HCT116 (cell line): ENCODE data around the gene PLCB2. TPM values are rescaled to one million over a fixed set of nuclear protein-coding genes. Genes with fewer than 3 reads are reported as not detected.

Experiments
- ATAC-seq: fragments of 200-7000 bp; cut with Tn5 transposase; 2 replicates; pipeline ENCODE4 v1.9.1; 2020; ENCODE audit warnings: mild to moderate bottlenecking, moderate library complexity
- BruUV-seq: library from RNA; stranded (reverse); fragments of 400-500 nt; replicated peaks from 2 replicates; lab custom pipeline; 2021; lab: Mats Ljungman, UMichigan
- CTCF ChIA-PET: fragments of 300-600 bp; sonication (Branson Sonifier 250); formaldehyde crosslinking; loops from one replicate; lab custom pipeline; 2021; ENCODE audit warnings: antibody characterized with exemption; lab: Charles Lee
- POLR2A ChIA-PET: fragments of 300-600, 350-600 bp; sonication (Branson Sonifier 250); formaldehyde crosslinking; loops from one replicate; lab custom pipeline; 2021; ENCODE audit warnings: antibody characterized with exemption; lab: Charles Lee
- RAD21 ChIA-PET, 2 experiments: fragments of 300-600 bp; sonication (Branson Sonifier 250); formaldehyde crosslinking; loops; one replicate each; lab custom pipeline; 2023; ENCODE audit warnings: low total read pairs in 2 of 2; ENCODE audit not compliant: uncharacterized antibody in 2 of 2, unreplicated experiment in 2 of 2, low non-redundant PET in 1 of 2; lab: Charles Lee
- DNase-seq: peaks from one replicate; pipeline ENCODE4 v3.0.0-alpha.2; 2010; ENCODE audit warnings: low read depth, low spot score
- H2AFZ ChIP-seq: fragments of 200-600 bp; shearing (Covaris generic), sonication (generic); 2 replicates; pipeline ENCODE4 v1.6.1; 2017; ENCODE audit warnings: low read depth, mixed run types, mixed read lengths, antibody characterized with exemption, low read length; ENCODE audit not compliant: poor library complexity, severe bottlenecking
- H3K27ac ChIP-seq: 2 replicates; pipeline ENCODE4 v1.5.1; 2012; ENCODE audit warnings: low read depth, low read length
- H3K27me3 ChIP-seq: fragments of 200-600 bp; sonication (generic); 2 replicates; pipeline ENCODE4 v1.6.1; 2016; ENCODE audit warnings: mixed run types, low read length, mixed read lengths; ENCODE audit not compliant: insufficient read depth
- H3K36me3 ChIP-seq, 2 experiments: fragments of 200-500 bp in 1 of 2; fragments of 200-600 bp in 1 of 2; sonication (Bioruptor generic) in 1 of 2; sonication (generic) in 1 of 2; 2 replicates each; pipeline versions ENCODE4 v1.5.1 to v1.6.1; 2014 to 2016; ENCODE audit warnings: low read length in 2 of 2, inconsistent platforms in 1 of 2, mixed read lengths in 1 of 2, mixed run types in 1 of 2; ENCODE audit not compliant: insufficient read depth in 2 of 2, control insufficient read depth in 1 of 2
- H3K4me1 ChIP-seq, 2 experiments: fragments of 200-600 bp in 1 of 2; sonication (generic) in 1 of 2; 2 replicates each; pipeline versions ENCODE4 v1.5.1 to v1.6.1; 2012 to 2017; ENCODE audit warnings: low read length in 2 of 2, inconsistent platforms in 1 of 2, mild to moderate bottlenecking in 1 of 2, mixed read lengths in 1 of 2, mixed run types in 1 of 2, moderate library complexity in 1 of 2; ENCODE audit not compliant: insufficient read depth in 2 of 2, control insufficient read depth in 1 of 2
- H3K4me2 ChIP-seq: fragments of 200-600 bp; sonication (generic); 2 replicates; pipeline ENCODE4 v1.6.1; 2017; ENCODE audit warnings: mixed run types, low read length, mixed read lengths
- H3K4me3 ChIP-seq, 2 experiments: fragments of 200-600 bp in 1 of 2; sonication (generic) in 1 of 2; replicated peaks in 1 of 2; 2 replicates each; pipeline ENCODE4 v1.5.1; 2011 to 2016; ENCODE audit warnings: low read length in 2 of 2, control low read depth in 1 of 2, low read depth in 1 of 2, mild to moderate bottlenecking in 1 of 2, mixed read lengths in 1 of 2, mixed run types in 1 of 2
- H3K79me2 ChIP-seq: fragments of 200-600 bp; sonication (generic); 2 replicates; pipeline ENCODE4 v1.6.1; 2017; ENCODE audit warnings: mild to moderate bottlenecking, mixed run types, low read length, moderate library complexity, mixed read lengths; ENCODE audit not compliant: insufficient read depth
- H3K9ac ChIP-seq: fragments of 200-600 bp; sonication (generic); 2 replicates; pipeline ENCODE4 v1.6.1; 2016; ENCODE audit warnings: low read length, mixed read lengths
- H3K9me2 ChIP-seq: fragments of 200-600 bp; sonication (generic), shearing (Covaris generic); 2 replicates; pipeline ENCODE4 v1.6.1; 2017; ENCODE audit warnings: mixed run types, mild to moderate bottlenecking, moderate library complexity; ENCODE audit not compliant: insufficient read depth
- H3K9me3 ChIP-seq, 2 experiments: fragments of 200-500 bp in 1 of 2; fragments of 200-600 bp in 1 of 2; sonication (Bioruptor generic) in 1 of 2; sonication (generic) in 1 of 2; 2 replicates each; pipeline ENCODE4 v1.6.1; 2014 to 2017; ENCODE audit warnings: low read length in 2 of 2, mixed read lengths in 2 of 2, inconsistent platforms in 1 of 2, low read depth in 1 of 2, mild to moderate bottlenecking in 1 of 2, mixed run types in 1 of 2, moderate library complexity in 1 of 2; ENCODE audit not compliant: control insufficient read depth in 1 of 2, insufficient read depth in 1 of 2
- H4K20me1 ChIP-seq: fragments of 200-600 bp; sonication (generic), shearing (Covaris generic); 2 replicates; pipeline ENCODE4 v1.6.1; 2017; ENCODE audit warnings: mixed run types, mild to moderate bottlenecking, moderate library complexity; ENCODE audit not compliant: insufficient read depth
- ATF3 ChIP-seq: IDR thresholded peaks from 2 replicates; pipeline ENCODE4 v1.6.1; 2012
- CBX3 ChIP-seq: IDR thresholded peaks from 2 replicates; pipeline ENCODE4 v1.6.1; 2012; ENCODE audit warnings: low read depth
- EGR1 ChIP-seq: IDR thresholded peaks from 2 replicates; pipeline ENCODE4 v1.6.1; 2012; ENCODE audit warnings: low read depth
- EZH2 ChIP-seq: fragments of 200-600 bp; sonication (generic); IDR thresholded peaks from 2 replicates; pipeline ENCODE4 v1.6.1; 2017; ENCODE audit warnings: antibody characterized with exemption, mixed run types
- EZH2phosphoT487 ChIP-seq: fragments of 200-600 bp; IDR thresholded peaks from 2 replicates; pipeline ENCODE4 v1.6.1; 2018; ENCODE audit warnings: antibody characterized with exemption, borderline replicate concordance
- FOSL1 ChIP-seq: IDR thresholded peaks from 2 replicates; pipeline ENCODE4 v1.6.1; 2012; ENCODE audit warnings: low read depth
- MAX ChIP-seq: IDR thresholded peaks from 2 replicates; pipeline ENCODE4 v1.6.1; 2012
- POLR2A ChIP-seq: IDR thresholded peaks from 2 replicates; pipeline ENCODE4 v1.7.0; 2011; ENCODE audit warnings: borderline replicate concordance; ENCODE audit not compliant: insufficient read depth, insufficient read length; ENCODE audit errors: extremely low read depth
- POLR2AphosphoS5 ChIP-seq: IDR thresholded peaks from 2 replicates; pipeline ENCODE4 v1.6.1; 2011; ENCODE audit warnings: mild to moderate bottlenecking, low read depth, low read length, moderate library complexity
- RAD21 ChIP-seq: IDR thresholded peaks from 2 replicates; pipeline ENCODE4 v1.6.1; 2012; ENCODE audit warnings: low read depth, mild to moderate bottlenecking
- SIN3A ChIP-seq: IDR thresholded peaks from 2 replicates; pipeline ENCODE4 v1.6.1; 2012; ENCODE audit warnings: low read depth
- SRF ChIP-seq: IDR thresholded peaks from 2 replicates; pipeline ENCODE4 v1.6.1; 2012; ENCODE audit warnings: low read depth
- YY1 ChIP-seq: IDR thresholded peaks from 2 replicates; pipeline ENCODE4 v1.6.1; 2011; ENCODE audit warnings: low read length, low read depth, moderate library complexity, mild to moderate bottlenecking; ENCODE audit not compliant: insufficient replicate concordance; ENCODE audit errors: extremely low read depth
- ZBTB33 ChIP-seq: IDR thresholded peaks from 2 replicates; pipeline ENCODE4 v1.6.1; 2011; ENCODE audit warnings: mild to moderate bottlenecking, low read length, moderate library complexity; ENCODE audit not compliant: insufficient replicate concordance; ENCODE audit errors: extremely low read depth
- ZFX ChIP-seq: fragments of 450-650 bp; IDR thresholded peaks from 2 replicates; pipeline ENCODE4 v1.6.1; 2017
- ZNF274 ChIP-seq: fragments of 200-500 bp; sonication (Bioruptor generic); IDR thresholded peaks from 2 replicates; pipeline ENCODE4 v1.6.1; 2014; ENCODE audit warnings: mild to moderate bottlenecking, low read depth, low read length, inconsistent platforms
- intact Hi-C: fragments of 100-400 bp; cut with micrococcal nuclease; formaldehyde crosslinking; loops from 2 replicates; pipeline ENCODE4 v1.10.0; 2022
- total RNA-seq: library from RNA; stranded (reverse); gene quantifications from one replicate; pipeline ENCODE4 v1.2.1, GENCODE V29; 2021; ENCODE audit not compliant: unreplicated experiment

The PLCB2 gene
- total RNA-seq, 1 experiment from 2014 or later, result 2.8 TPM

- POLR2A ChIA-PET, result interaction anchor here (1.8 to 2.2 kb wide), 2 partner anchors 18 to 30 kb away, joined by 5 to 6 read pairs; no protein-coding TSS in a partner anchor
- no peak for ATAC-seq
- no peak for TF ChIP-seq ZFX
- TF ChIP-seq SRF, result no peak
- no peak for TF ChIP-seq EZH2phosphoT487
- no peak for TF ChIP-seq EZH2
- no peaks in the 10 kb centered on the region for H4K20me1 ChIP-seq
- no peak overlapping the region for H3K9ac ChIP-seq
- H2AFZ ChIP-seq, result no peak overlapping the region
- CTCF ChIA-PET, result interaction anchor here (0.7 to 9.7 kb wide), 19 partner anchors 9 to 264 kb away, joined by 3 to 134 read pairs (median 5); partner anchors contain the start of genes ANKRD63 and PAK6
- RAD21 ChIA-PET, result interaction anchor here (0.9 to 3.5 kb wide), 6 partner anchors 18 to 92 kb away, joined by 3 to 18 read pairs (median 4); no protein-coding TSS in a partner anchor
- H3K36me3 ChIP-seq, result no peaks in the 10 kb centered on the region
- H3K79me2 ChIP-seq, result no peaks in the 10 kb centered on the region
- H3K9me3 ChIP-seq, result no peaks in the 10 kb centered on the region
- H3K4me3 ChIP-seq, result no peak overlapping the region
- H3K4me1 ChIP-seq, result peaks cover 8 to 25% of the 10 kb centered on the region in 2 experiments; a peak in 3 of 4 replicates
- H3K9me2 ChIP-seq, result no peaks in the 10 kb centered on the region
- H3K4me2 ChIP-seq, result no peak overlapping the region
- no peak for DNase-seq
- intact Hi-C loops, result no loop called here
- BruUV-seq, result no TSS peak
- 0 out of 2 replicates have a peak, but pooled peaks cover 6% of the 10 kb centered on the region for H3K27me3 ChIP-seq
- H3K27ac ChIP-seq, result no peak overlapping the region
These were observed 1.7 kb upstream of the PLCB2 start for GRCh38 chr15:40309344-40309862.

- H3K9ac ChIP-seq, result no peak overlapping the region
- H3K79me2 ChIP-seq, result no peaks in the 10 kb centered on the region
- RAD21 ChIA-PET, result interaction anchor here in 1 of 2 experiments (3.5 kb wide), 1 partner anchor 28 kb away, joined by 18 read pairs; no protein-coding TSS in a partner anchor
- H3K27ac ChIP-seq, result no peak overlapping the region
- H3K4me1 ChIP-seq, result peaks cover 2 to 14% of the 10 kb centered on the region in 2 experiments; a peak in 1 of 4 replicates
- H4K20me1 ChIP-seq, result no peaks in the 10 kb centered on the region
- H3K9me3 ChIP-seq, result no peaks in the 10 kb centered on the region
- TF ChIP-seq ATF3 (no peak), EGR1 (no peak), FOSL1 (no peak), YY1 (no peak), MAX (no peak), POLR2AphosphoS5 (no peak), RAD21 (no peak), ZNF274 (no peak), ZBTB33 (no peak), SIN3A (no peak), CBX3 (no peak), EZH2 (no peak), ZFX (no peak), POLR2A (no peak), EZH2phosphoT487 (no peak)
- no peak for DNase-seq
- ATAC-seq, result no peak
- no peak overlapping the region for H3K4me3 ChIP-seq
- H2AFZ ChIP-seq, result no peak overlapping the region
- no peak overlapping the region for H3K4me2 ChIP-seq
- no peaks in the 10 kb centered on the region for H3K9me2 ChIP-seq
- CTCF ChIA-PET, result interaction anchor here (0.8 to 9.7 kb wide), 7 partner anchors 16 to 115 kb away, joined by 3 to 134 read pairs (median 4); partner anchors contain the start of gene INAFM2
- POLR2A ChIA-PET, result no interaction called here
- no peaks in the 10 kb centered on the region for H3K36me3 ChIP-seq
- H3K27me3 ChIP-seq, result 0 out of 2 replicates have a peak, but pooled peaks cover 6% of the 10 kb centered on the region
- BruUV-seq, result no TSS peak
- intact Hi-C loops, result no loop called here
These were observed 827 bp downstream of the PLCB2 start for GRCh38 chr15:40306908-40307307.
